ENCODE results near the gene USP34. TPM values are rescaled to one million over a fixed set of nuclear protein-coding genes. Genes with fewer than 3 reads are reported as not detected.

The USP34 gene
- total RNA-seq, 1 experiment from 2014 or later, result 101 TPM

DNA sequence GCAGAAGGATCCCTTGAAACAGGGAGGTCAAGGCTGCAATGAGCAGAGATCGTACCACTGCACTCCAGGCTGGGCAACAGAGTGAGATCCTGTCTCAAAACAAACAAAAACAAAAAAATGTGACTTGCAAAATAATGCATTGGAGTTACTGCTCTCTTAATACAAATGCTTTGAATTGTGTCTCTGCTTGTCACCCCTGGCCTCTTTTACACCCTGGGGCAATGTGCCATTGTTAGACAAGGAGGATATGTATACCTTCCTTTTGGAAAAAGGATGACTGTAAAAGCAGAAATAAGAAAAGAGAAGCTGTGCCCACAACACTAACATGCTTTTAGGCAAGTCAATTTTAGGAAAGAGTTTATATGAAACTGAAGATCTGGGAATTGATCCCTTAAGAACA, 329.7 kb downstream of the USP34 start:
- intact Hi-C loops (cut with micrococcal nuclease), result no loop called here
- Mint-ChIP-seq H3K27me3 (ENCODE audit: insufficient read depth, unreplicated experiment) (no peaks in the 10 kb centered on the region), H3K4me3 (ENCODE audit: unreplicated experiment) (no peak overlapping the region), H3K9me3 (ENCODE audit: unreplicated experiment) (no peaks in the 10 kb centered on the region), H3K36me3 (ENCODE audit: insufficient read depth, unreplicated experiment) (peaks cover 5% of the 10 kb centered on the region), H3K27ac (ENCODE audit: low read depth, unreplicated experiment) (no peak overlapping the region), H3K4me1 (ENCODE audit: insufficient read depth, unreplicated experiment) (no peaks in the 10 kb centered on the region)
- TF ChIP-seq, protein P1, sequence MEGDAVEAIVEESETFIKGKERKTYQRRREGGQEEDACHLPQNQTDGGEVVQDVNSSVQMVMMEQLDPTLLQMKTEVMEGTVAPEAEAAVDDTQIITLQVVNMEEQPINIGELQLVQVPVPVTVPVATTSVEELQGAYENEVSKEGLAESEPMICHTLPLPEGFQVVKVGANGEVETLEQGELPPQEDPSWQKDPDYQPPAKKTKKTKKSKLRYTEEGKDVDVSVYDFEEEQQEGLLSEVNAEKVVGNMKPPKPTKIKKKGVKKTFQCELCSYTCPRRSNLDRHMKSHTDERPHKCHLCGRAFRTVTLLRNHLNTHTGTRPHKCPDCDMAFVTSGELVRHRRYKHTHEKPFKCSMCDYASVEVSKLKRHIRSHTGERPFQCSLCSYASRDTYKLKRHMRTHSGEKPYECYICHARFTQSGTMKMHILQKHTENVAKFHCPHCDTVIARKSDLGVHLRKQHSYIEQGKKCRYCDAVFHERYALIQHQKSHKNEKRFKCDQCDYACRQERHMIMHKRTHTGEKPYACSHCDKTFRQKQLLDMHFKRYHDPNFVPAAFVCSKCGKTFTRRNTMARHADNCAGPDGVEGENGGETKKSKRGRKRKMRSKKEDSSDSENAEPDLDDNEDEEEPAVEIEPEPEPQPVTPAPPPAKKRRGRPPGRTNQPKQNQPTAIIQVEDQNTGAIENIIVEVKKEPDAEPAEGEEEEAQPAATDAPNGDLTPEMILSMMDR (IDR thresholded peaks at IDR 0.05; ENCODE audit: unreplicated experiment), result no peak
- no TSS peak for BruUV-seq (replicated peaks)
- no peak for DNase-seq (ENCODE audit: unreplicated experiment)
- ChIA-PET CTCF (interaction anchor here (0.7 kb wide), 1 partner anchor 149 kb away, joined by 3 read pairs; no protein-coding TSS in a partner anchor), POLR2A (interaction anchor here (0.7 kb wide), 1 partner anchor 85 kb away, joined by 3 read pairs; no protein-coding TSS in a partner anchor)

DNA sequence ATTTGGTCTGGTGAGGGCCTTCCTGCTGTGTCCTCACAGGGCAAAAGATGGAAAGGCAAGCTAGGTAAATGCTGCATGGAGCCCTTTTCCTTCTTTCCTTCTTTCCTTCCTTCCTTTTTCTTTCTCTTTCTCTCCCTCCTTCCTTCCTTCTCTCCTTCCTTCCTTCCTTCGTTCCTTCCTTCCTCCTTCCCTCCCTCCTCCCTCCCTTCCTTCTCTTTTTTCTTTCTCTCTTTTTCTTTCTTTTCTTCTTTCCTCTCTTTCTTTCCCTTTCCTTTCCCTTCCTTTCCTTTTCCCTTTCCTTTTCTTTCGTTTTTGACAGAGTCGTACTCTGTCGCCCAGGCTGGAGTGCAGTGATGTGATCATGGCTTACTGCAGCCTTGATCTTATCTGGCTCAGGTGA, 332.0 kb downstream of the USP34 start:
- no peak overlapping the region for H3K27ac Mint-ChIP-seq (ENCODE audit: low read depth, unreplicated experiment)
- H3K36me3 Mint-ChIP-seq (ENCODE audit: insufficient read depth, unreplicated experiment), result peaks cover 5% of the 10 kb centered on the region
- H3K4me3 Mint-ChIP-seq (ENCODE audit: unreplicated experiment), result no peak overlapping the region
- TF ChIP-seq, protein P1 (IDR thresholded peaks at IDR 0.05; ENCODE audit: unreplicated experiment), result no peak
- DNase-seq (ENCODE audit: unreplicated experiment), result no peak
- CTCF ChIA-PET, result no interaction called here
- intact Hi-C loops (cut with micrococcal nuclease), result loop anchor here (5.0 kb wide), 1 partner anchor 498 kb away; no protein-coding TSS in a partner anchor
- no peaks in the 10 kb centered on the region for H3K27me3 Mint-ChIP-seq (ENCODE audit: insufficient read depth, unreplicated experiment)
- BruUV-seq (replicated peaks), result no TSS peak
- H3K9me3 Mint-ChIP-seq (ENCODE audit: unreplicated experiment), result no peaks in the 10 kb centered on the region
- POLR2A ChIA-PET, result interaction anchor here (0.6 kb wide), 1 partner anchor 231 kb away, joined by 3 read pairs; no protein-coding TSS in a partner anchor
- no peaks in the 10 kb centered on the region for H3K4me1 Mint-ChIP-seq (ENCODE audit: insufficient read depth, unreplicated experiment)

Other genes starting within 250 kb of the USP34 start
- 131 and 148 TPM in 2 replicates for gene XPO1, start 67.3 kb upstream of the USP34 start, total RNA-seq (2022)

Measured in MCF 10A (cell line).